HG03103 (cell line): ENCODE data around the gene ASTN2.

Experiments
- ATAC-seq: cut with Tn5 transposase; IDR thresholded peaks from one replicate; pipeline ENCODE4 v1.9.1; 2021; ENCODE audit warnings: low read depth; ENCODE audit not compliant: unreplicated experiment

The ASTN2 gene

GRCh38 chr9:116420993-116421538 lies 993.8 kb downstream of the ASTN2 start:
- no peak for ATAC-seq

GRCh38 chr9:116419181-116419580 lies 995.7 kb downstream of the ASTN2 start:
- no peak for ATAC-seq

GRCh38 chr9:116417464-116417863 lies 997.4 kb downstream of the ASTN2 start:
- ATAC-seq, result no peak

GRCh38 chr9:116416421-116416820 lies 998.4 kb downstream of the ASTN2 start:
- no peak for ATAC-seq

GRCh38 chr9:116414374-116414773 lies 1000.5 kb downstream of the ASTN2 start:
- ATAC-seq, result no peak

- ATAC-seq, result no peak
Observed at GRCh38 chr9:116411506-116411905, 1003.4 kb downstream of the ASTN2 start.

- no peak for ATAC-seq
Observed at GRCh38 chr9:116409638-116410037, 1005.2 kb downstream of the ASTN2 start.

GRCh38 chr9:116409129-116409528 lies 1005.7 kb downstream of the ASTN2 start:
- no peak for ATAC-seq

GRCh38 chr9:116406469-116406868 lies 1008.4 kb downstream of the ASTN2 start:
- no peak for ATAC-seq

- no peak for ATAC-seq
Observed at GRCh38 chr9:116405321-116405720, 1009.5 kb downstream of the ASTN2 start.

GRCh38 chr9:116404228-116404627 lies 1010.6 kb downstream of the ASTN2 start:
- ATAC-seq, result no peak

- ATAC-seq, result no peak
Observed at GRCh38 chr9:116403171-116403570, 1011.7 kb downstream of the ASTN2 start.

- ATAC-seq, result no peak
Observed at GRCh38 chr9:116395699-116396037, 1019.2 kb downstream of the ASTN2 start.

GRCh38 chr9:116394894-116395698 lies 1019.8 kb downstream of the ASTN2 start:
- no peak for ATAC-seq

- no peak for ATAC-seq
Observed at GRCh38 chr9:116394070-116394469, 1020.8 kb downstream of the ASTN2 start.

GRCh38 chr9:116393198-116393597 lies 1021.7 kb downstream of the ASTN2 start:
- no peak for ATAC-seq

- ATAC-seq, result no peak
Observed at GRCh38 chr9:116391306-116391900, 1023.5 kb downstream of the ASTN2 start.

- peak; percentile 81 for ATAC-seq
Observed at GRCh38 chr9:116390303-116391228, 1024.3 kb downstream of the ASTN2 start.

GRCh38 chr9:116389541-116390302 lies 1025.1 kb downstream of the ASTN2 start:
- ATAC-seq, result no peak
